Mucosa of descending colon (tissue), 3 donors: Measurements from ENCODE around the gene GBA2. TPM values are rescaled to one million over a fixed set of nuclear protein-coding genes. Genes with fewer than 3 reads are reported as not detected.

Source experiments
- ATAC-seq: fragments of 200-7000 bp; cut with Tn5 transposase; one replicate; pipeline ENCODE4 v1.9.1; 2020; ENCODE audit warnings: mild to moderate bottlenecking, moderate library complexity
- DNase-seq, 3 donors: peaks; one replicate each; pipeline ENCODE4 v3.0.0-alpha.2; 2020
- H3K36me3 ChIP-seq: fragments of 200-600 bp; one replicate; pipeline ENCODE4 v1.8.0; 2021; ENCODE audit warnings: low read depth, mild to moderate bottlenecking
- H3K4me1 ChIP-seq: fragments of 200-600 bp; one replicate; pipeline ENCODE4 v1.8.0; 2021; ENCODE audit warnings: low read depth, mild to moderate bottlenecking
- H3K4me3 ChIP-seq: fragments of 200-600 bp; one replicate; pipeline ENCODE4 v1.8.0; 2021; ENCODE audit warnings: mild to moderate bottlenecking
- H3K9me3 ChIP-seq: fragments of 200-600 bp; one replicate; pipeline ENCODE4 v1.8.0; 2021; ENCODE audit warnings: mild to moderate bottlenecking
- CTCF ChIP-seq: fragments of 200-600 bp; IDR thresholded peaks from one replicate; pipeline ENCODE4 v1.8.0; 2022; ENCODE audit warnings: antibody characterized with exemption, mild to moderate bottlenecking
- intact Hi-C, 2 donors: fragments of 100-400 bp; cut with DNase I in 1 of 2; cut with micrococcal nuclease in 1 of 2; formaldehyde crosslinking; loops; one replicate each; pipeline versions ENCODE4 v1.11.0 to v1.11.1; 2022; cut with DNase I, micrococcal nuclease
- total RNA-seq, 3 donors: library from RNA; stranded (reverse); fragmentation: NEBNext Ultra II Directional in 2 of 3; extraction: Animal tissue kit (Norgen Biotek cat#: 25700) in 2 of 3; gene quantifications; one replicate each; pipeline versions ENCODE4 v1.2.1 to v1.2.4, GENCODE V29; 2021 to 2023
- donor health status: DM: no; HTN: no; CAD: no; lungs with moderate emphysema.
- donor health status: DM: no; HTN: no; CAD: no.
- donor health status: DM: no; HTN: yes; CAD: no.

Gene GBA2
- total RNA-seq, 3 donors from 2014 or later = 157 to 285 (median 223) TPM

- ATAC-seq (no peak), DNase-seq (no peak)
- Histone ChIP-seq H3K36me3 (peaks cover 60% of the 10 kb centered on the region), H3K4me1 (peaks cover 6% of the 10 kb centered on the region), H3K4me3 (no peak overlapping the region), H3K9me3 (no peaks in the 10 kb centered on the region)
- intact Hi-C loops = loop anchor here in 1 of 2 donors (10.0 kb wide), 1 partner anchor 56 kb away; no protein-coding TSS in a partner anchor
- no peak for TF ChIP-seq CTCF
Measured at GRCh38 chr9:35700942-35701341, 48.1 kb downstream of the GBA2 start.

GRCh38 chr9:35700031-35700430 is 49.0 kb downstream of the GBA2 start:
- intact Hi-C loops = loop anchor here in 1 of 2 donors (10.0 kb wide), 1 partner anchor 55 kb away; no protein-coding TSS in a partner anchor
- peak in 1 of 3 donors; percentile 8 for DNase-seq
- Histone ChIP-seq H3K9me3 (no peaks in the 10 kb centered on the region), H3K36me3 (peaks cover 54% of the 10 kb centered on the region), H3K4me1 (peaks cover 8% of the 10 kb centered on the region), H3K4me3 (no peak overlapping the region)
- TF ChIP-seq CTCF = no peak
- no peak for ATAC-seq

GRCh38 chr9:35698231-35698630 is 50.8 kb downstream of the GBA2 start:
- ATAC-seq (no peak), DNase-seq (no peak)
- Histone ChIP-seq H3K9me3 (no peaks in the 10 kb centered on the region), H3K4me3 (no peak overlapping the region), H3K36me3 (peaks cover 41% of the 10 kb centered on the region), H3K4me1 (peaks cover 8% of the 10 kb centered on the region)
- no peak for TF ChIP-seq CTCF
- intact Hi-C loops = no loop called here

GRCh38 chr9:35697486-35697885 is 51.5 kb downstream of the GBA2 start:
- Histone ChIP-seq H3K9me3 (no peaks in the 10 kb centered on the region), H3K4me1 (peaks cover 8% of the 10 kb centered on the region), H3K36me3 (peaks cover 39% of the 10 kb centered on the region), H3K4me3 (no peak overlapping the region)
- ATAC-seq (no peak), DNase-seq (peak in 1 of 3 donors; percentile 27)
- no peak for TF ChIP-seq CTCF
- intact Hi-C loops = no loop called here

GRCh38 chr9:35696520-35697215 is 52.4 kb downstream of the GBA2 start:
- peak; percentile 89 for ATAC-seq

More at GRCh38 chr9:35696520-35697215, 52.4 kb downstream of the GBA2 start:
- Histone ChIP-seq H3K9me3 (no peaks in the 10 kb centered on the region), H3K4me3 (no peak overlapping the region), H3K36me3 (peaks cover 32% of the 10 kb centered on the region), H3K4me1 (peaks cover 8% of the 10 kb centered on the region)
- peak; percentile 91 for TF ChIP-seq CTCF
- intact Hi-C loops = no loop called here
- peak in 2 of 3 donors; percentile 73 to 80 for DNase-seq
